Esophagus muscularis mucosa (tissue), 4 donors: ENCODE measurements around the gene XYLT1.

Experiments used
- EP300 ChIP-seq: sonication (generic); formaldehyde crosslinking; IDR thresholded peaks from one replicate; pipeline ENCODE4 v1.6.1; 2017; ENCODE audit warnings: antibody characterized with exemption
- POLR2AphosphoS5 ChIP-seq, 2 donors: sonication (generic); formaldehyde crosslinking; IDR thresholded peaks; one replicate each; pipeline ENCODE4 v1.6.1; 2017; ENCODE audit warnings: antibody characterized with exemption in 2 of 2
- TF ChIP-seq, protein P1 (sequence below), 3 experiments: fragments of 200-600 bp in 2 of 3; fragments of 450-650 bp in 1 of 3; sonication (generic) in 2 of 3; IDR thresholded peaks; one replicate each; pipeline ENCODE4 v1.5.1; 2017 to 2019; ENCODE audit warnings: antibody characterized with exemption in 3 of 3, mild to moderate bottlenecking in 2 of 3, moderate library complexity in 1 of 3

DNA sequence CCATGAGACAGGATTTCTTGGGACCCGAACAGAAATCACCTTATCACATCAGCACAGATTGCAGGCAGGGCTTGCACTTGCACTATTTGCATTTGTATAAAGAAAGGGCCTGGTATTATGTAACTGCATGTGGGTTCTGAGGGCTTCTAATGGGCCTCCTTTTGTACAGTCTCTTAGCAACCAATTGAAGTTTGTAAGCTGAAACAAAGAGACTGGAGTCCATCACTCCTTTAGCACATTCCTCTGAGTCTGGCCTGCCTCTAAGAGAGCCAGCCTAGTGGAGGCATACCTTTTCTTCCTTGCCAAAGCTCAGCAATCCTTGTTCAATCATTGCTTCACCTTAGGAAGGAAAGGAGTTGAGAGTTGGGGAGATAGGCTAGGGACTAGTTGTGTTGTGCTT, 387.1 kb downstream of the XYLT1 start:
- TF ChIP-seq POLR2AphosphoS5 (IDR thresholded peaks at IDR 0.05) (no peak), EP300 (no peak)
- TF ChIP-seq, protein P1, sequence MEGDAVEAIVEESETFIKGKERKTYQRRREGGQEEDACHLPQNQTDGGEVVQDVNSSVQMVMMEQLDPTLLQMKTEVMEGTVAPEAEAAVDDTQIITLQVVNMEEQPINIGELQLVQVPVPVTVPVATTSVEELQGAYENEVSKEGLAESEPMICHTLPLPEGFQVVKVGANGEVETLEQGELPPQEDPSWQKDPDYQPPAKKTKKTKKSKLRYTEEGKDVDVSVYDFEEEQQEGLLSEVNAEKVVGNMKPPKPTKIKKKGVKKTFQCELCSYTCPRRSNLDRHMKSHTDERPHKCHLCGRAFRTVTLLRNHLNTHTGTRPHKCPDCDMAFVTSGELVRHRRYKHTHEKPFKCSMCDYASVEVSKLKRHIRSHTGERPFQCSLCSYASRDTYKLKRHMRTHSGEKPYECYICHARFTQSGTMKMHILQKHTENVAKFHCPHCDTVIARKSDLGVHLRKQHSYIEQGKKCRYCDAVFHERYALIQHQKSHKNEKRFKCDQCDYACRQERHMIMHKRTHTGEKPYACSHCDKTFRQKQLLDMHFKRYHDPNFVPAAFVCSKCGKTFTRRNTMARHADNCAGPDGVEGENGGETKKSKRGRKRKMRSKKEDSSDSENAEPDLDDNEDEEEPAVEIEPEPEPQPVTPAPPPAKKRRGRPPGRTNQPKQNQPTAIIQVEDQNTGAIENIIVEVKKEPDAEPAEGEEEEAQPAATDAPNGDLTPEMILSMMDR (IDR thresholded peaks at IDR 0.05), result no peak
